MCF 10A (cell line): ENCODE data around the gene NIPSNAP3A. TPM values are rescaled to one million over a fixed set of nuclear protein-coding genes. Genes with fewer than 3 reads are reported as not detected.
A peak's percentile ranks its signal among the peaks of the same experiment; 100 is the strongest.

Experiments
- BruUV-seq: library from RNA; stranded (reverse); fragments of 400-500 nt; replicated peaks from 2 replicates; lab custom pipeline; 2021; lab: Mats Ljungman, UMichigan
- CTCF ChIA-PET: fragments of 300-600 bp; sonication (Branson Sonifier 250); formaldehyde crosslinking; extraction: SDS; loops from one replicate; lab custom pipeline; 2021; ENCODE audit warnings: antibody characterized with exemption, inconsistent platforms; lab: Yijun Ruan, JAX
- POLR2A ChIA-PET: fragments of 300-600, 350-650 bp; sonication (Branson Sonifier 250); formaldehyde crosslinking; extraction: SDS; loops from one replicate; lab custom pipeline; 2020; ENCODE audit warnings: antibody characterized with exemption, inconsistent platforms; lab: Yijun Ruan, JAX
- DNase-seq: peaks from one replicate; pipeline ENCODE4 v3.0.0-alpha.2; 2018; ENCODE audit not compliant: unreplicated experiment
- H3K27ac Mint-ChIP-seq: one replicate; pipeline ENCODE4 v1.8.0; 2022; ENCODE audit warnings: mild to moderate bottlenecking, low read depth, mixed read lengths; ENCODE audit not compliant: unreplicated experiment
- H3K27me3 Mint-ChIP-seq: one replicate; pipeline ENCODE4 v1.8.0; 2022; ENCODE audit warnings: mixed read lengths; ENCODE audit not compliant: insufficient read depth, unreplicated experiment
- H3K36me3 Mint-ChIP-seq: one replicate; pipeline ENCODE4 v1.8.0; 2022; ENCODE audit warnings: mild to moderate bottlenecking, moderate library complexity, mixed read lengths; ENCODE audit not compliant: insufficient read depth, unreplicated experiment
- H3K4me1 Mint-ChIP-seq: one replicate; pipeline ENCODE4 v1.8.0; 2022; ENCODE audit warnings: mixed read lengths; ENCODE audit not compliant: insufficient read depth, unreplicated experiment
- H3K4me3 Mint-ChIP-seq: one replicate; pipeline ENCODE4 v1.8.0; 2022; ENCODE audit warnings: mild to moderate bottlenecking, moderate library complexity, mixed read lengths; ENCODE audit not compliant: unreplicated experiment
- H3K9me3 Mint-ChIP-seq: one replicate; pipeline ENCODE4 v1.8.0; 2022; ENCODE audit warnings: mixed read lengths; ENCODE audit not compliant: unreplicated experiment
- CTCF ChIP-seq: fragments of 200-600 bp; IDR thresholded peaks from one replicate; pipeline ENCODE4 v1.8.0; 2022; ENCODE audit warnings: antibody characterized with exemption, mild to moderate bottlenecking; ENCODE audit not compliant: unreplicated experiment
- intact Hi-C: fragments of 100-400 bp; cut with micrococcal nuclease; formaldehyde crosslinking; loops from 2 replicates; pipeline ENCODE4 v1.14.1; 2022
- total RNA-seq: library from RNA; stranded (reverse); gene quantifications from 2 replicates; pipeline ENCODE4 v1.2.3, GENCODE V29; 2022

Gene NIPSNAP3A
- total RNA-seq, 1 experiment from 2014 or later, result 15.4 TPM

- no peak for TF ChIP-seq CTCF
- Mint-ChIP-seq H3K4me1 (peaks cover 26% of the 10 kb centered on the region), H3K36me3 (peaks cover 4% of the 10 kb centered on the region), H3K27me3 (no peaks in the 10 kb centered on the region), H3K27ac (peak overlapping the region; percentile 21), H3K4me3 (no peak overlapping the region), H3K9me3 (no peaks in the 10 kb centered on the region)
- ChIA-PET CTCF (interaction anchor here (0.6 to 1.2 kb wide), 4 partner anchors 15 to 1530 kb away, joined by 3 to 4 read pairs (median 3); no protein-coding TSS in a partner anchor), POLR2A (interaction anchor here (1.1 kb wide), 1 partner anchor 17 kb away, joined by 3 read pairs; no protein-coding TSS in a partner anchor)
- peak; percentile 55 for DNase-seq
- intact Hi-C loops, result no loop called here
- BruUV-seq, result no TSS peak
Measured at GRCh38 chr9:104795082-104795481, 47.6 kb downstream of the NIPSNAP3A start.

- TF ChIP-seq CTCF, result no peak
- H3K4me1 Mint-ChIP-seq, result peaks cover 26% of the 10 kb centered on the region
- DNase-seq, result peak; percentile 37
- intact Hi-C loops, result no loop called here
- no peaks in the 10 kb centered on the region for H3K27me3 Mint-ChIP-seq
- no peaks in the 10 kb centered on the region for H3K9me3 Mint-ChIP-seq
- no peak overlapping the region for H3K27ac Mint-ChIP-seq
- ChIA-PET CTCF (interaction anchor here (0.6 to 1.2 kb wide), 4 partner anchors 16 to 1531 kb away, joined by 3 to 4 read pairs (median 3); no protein-coding TSS in a partner anchor), POLR2A (interaction anchor here (1.1 kb wide), 1 partner anchor 17 kb away, joined by 3 read pairs; no protein-coding TSS in a partner anchor)
- no TSS peak for BruUV-seq
- no peak overlapping the region for H3K4me3 Mint-ChIP-seq
- H3K36me3 Mint-ChIP-seq, result peaks cover 4% of the 10 kb centered on the region
Measured at GRCh38 chr9:104795857-104796256, 48.4 kb downstream of the NIPSNAP3A start.

GRCh38 chr9:104798209-104798995, 50.9 kb downstream of the NIPSNAP3A start:
- Mint-ChIP-seq H3K27ac (no peak overlapping the region), H3K4me1 (peaks cover 20% of the 10 kb centered on the region), H3K36me3 (peaks cover 4% of the 10 kb centered on the region), H3K27me3 (no peaks in the 10 kb centered on the region), H3K9me3 (no peaks in the 10 kb centered on the region), H3K4me3 (no peak overlapping the region)
- no peak for DNase-seq
- BruUV-seq, result no TSS peak
- POLR2A ChIA-PET, result no interaction called here
- intact Hi-C loops, result no loop called here
- TF ChIP-seq CTCF, result no peak
- CTCF ChIA-PET, result interaction anchor here (1.3 kb wide), 1 partner anchor 10 kb away, joined by 3 read pairs; no protein-coding TSS in a partner anchor

- Mint-ChIP-seq H3K27me3 (no peaks in the 10 kb centered on the region), H3K36me3 (no peaks in the 10 kb centered on the region), H3K4me1 (peaks cover 6% of the 10 kb centered on the region), H3K4me3 (no peak overlapping the region), H3K27ac (no peak overlapping the region), H3K9me3 (no peaks in the 10 kb centered on the region)
- CTCF ChIA-PET, result interaction anchor here (0.5 to 1.6 kb wide), 5 partner anchors 9 to 1913 kb away, joined by 3 to 5 read pairs (median 3); no protein-coding TSS in a partner anchor
- POLR2A ChIA-PET, result no interaction called here
- BruUV-seq, result no TSS peak
- TF ChIP-seq CTCF, result no peak
- intact Hi-C loops, result loop anchor here (10.0 kb wide), 1 partner anchor 125 kb away; the partner anchor contains the start of gene ABCA1
- DNase-seq, result no peak
Measured at GRCh38 chr9:104800068-104800785, 52.7 kb downstream of the NIPSNAP3A start.
